VCaP (cell line): Measurements from ENCODE around the gene FBXO4.

ENCODE experiments used
- H3K27ac ChIP-seq: fragments of 450-650 bp; 2 replicates; pipeline ENCODE4 v1.5.1; 2017
- TF ChIP-seq, protein P1 (sequence below): fragments of 450-650 bp; conservative IDR thresholded peaks from 2 replicates; pipeline ENCODE4 v1.5.1; 2017; ENCODE audit warnings: mild to moderate bottlenecking, moderate library complexity

FBXO4 gene

DNA sequence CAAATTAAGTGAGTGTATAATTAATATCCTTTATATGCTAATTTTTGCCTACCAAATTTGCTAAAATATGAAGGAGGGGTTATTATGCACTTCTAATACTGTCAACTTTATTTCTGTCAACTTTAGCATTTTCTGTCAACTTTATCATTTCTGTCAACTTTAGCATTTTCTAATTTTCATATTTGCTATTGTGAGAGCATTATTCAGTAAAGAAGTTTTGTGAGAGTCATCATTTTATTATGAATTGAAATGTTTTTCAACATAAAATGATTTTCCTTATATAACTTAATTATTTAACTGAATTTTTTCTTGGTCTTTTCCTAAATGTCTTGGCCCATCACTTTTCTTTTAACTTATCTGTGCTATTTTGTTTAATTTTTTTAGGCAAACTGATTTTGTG, 58.2 kb downstream of the FBXO4 start:
- H3K27ac ChIP-seq, result no peak overlapping the region
- TF ChIP-seq, protein P1, sequence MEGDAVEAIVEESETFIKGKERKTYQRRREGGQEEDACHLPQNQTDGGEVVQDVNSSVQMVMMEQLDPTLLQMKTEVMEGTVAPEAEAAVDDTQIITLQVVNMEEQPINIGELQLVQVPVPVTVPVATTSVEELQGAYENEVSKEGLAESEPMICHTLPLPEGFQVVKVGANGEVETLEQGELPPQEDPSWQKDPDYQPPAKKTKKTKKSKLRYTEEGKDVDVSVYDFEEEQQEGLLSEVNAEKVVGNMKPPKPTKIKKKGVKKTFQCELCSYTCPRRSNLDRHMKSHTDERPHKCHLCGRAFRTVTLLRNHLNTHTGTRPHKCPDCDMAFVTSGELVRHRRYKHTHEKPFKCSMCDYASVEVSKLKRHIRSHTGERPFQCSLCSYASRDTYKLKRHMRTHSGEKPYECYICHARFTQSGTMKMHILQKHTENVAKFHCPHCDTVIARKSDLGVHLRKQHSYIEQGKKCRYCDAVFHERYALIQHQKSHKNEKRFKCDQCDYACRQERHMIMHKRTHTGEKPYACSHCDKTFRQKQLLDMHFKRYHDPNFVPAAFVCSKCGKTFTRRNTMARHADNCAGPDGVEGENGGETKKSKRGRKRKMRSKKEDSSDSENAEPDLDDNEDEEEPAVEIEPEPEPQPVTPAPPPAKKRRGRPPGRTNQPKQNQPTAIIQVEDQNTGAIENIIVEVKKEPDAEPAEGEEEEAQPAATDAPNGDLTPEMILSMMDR, result no peak

DNA sequence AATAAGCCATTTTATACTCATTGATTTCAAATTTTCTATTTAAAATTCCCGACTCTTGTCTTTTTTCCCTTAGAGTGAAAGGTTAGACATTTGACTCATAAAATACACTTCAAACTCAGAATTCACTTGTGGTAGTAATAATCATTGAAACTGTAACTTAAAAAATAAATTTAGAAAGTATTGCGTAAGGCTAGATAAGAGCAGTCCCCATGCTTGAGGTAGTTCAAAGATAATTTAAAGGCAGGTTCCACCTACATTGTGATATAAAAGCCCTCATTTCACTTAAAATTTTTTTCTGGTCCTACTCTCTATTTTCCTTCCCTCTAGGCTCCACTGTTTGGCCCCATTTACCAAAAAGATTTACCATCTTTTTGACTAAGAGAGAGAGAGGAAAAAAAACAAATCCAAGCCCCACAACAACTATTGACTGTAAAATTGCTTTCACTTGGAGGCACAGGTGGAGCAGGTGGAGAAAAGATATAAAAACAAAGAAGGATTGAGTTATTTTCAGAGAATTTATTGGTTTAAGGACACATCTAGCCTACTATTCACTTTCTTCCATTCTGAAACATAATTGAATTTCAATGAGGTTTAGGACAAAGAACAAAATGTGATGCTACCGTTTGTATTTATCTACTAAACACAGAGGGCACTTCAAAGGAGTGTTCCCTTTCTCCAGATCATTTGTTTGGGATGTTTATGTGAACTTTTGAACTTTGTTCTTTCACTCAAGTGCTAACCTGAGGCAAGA, 61.0 kb downstream of the FBXO4 start:
- TF ChIP-seq, protein P1, result no peak
- no peak overlapping the region for H3K27ac ChIP-seq
